ENCODE results near the gene KCNK5.

DNA sequence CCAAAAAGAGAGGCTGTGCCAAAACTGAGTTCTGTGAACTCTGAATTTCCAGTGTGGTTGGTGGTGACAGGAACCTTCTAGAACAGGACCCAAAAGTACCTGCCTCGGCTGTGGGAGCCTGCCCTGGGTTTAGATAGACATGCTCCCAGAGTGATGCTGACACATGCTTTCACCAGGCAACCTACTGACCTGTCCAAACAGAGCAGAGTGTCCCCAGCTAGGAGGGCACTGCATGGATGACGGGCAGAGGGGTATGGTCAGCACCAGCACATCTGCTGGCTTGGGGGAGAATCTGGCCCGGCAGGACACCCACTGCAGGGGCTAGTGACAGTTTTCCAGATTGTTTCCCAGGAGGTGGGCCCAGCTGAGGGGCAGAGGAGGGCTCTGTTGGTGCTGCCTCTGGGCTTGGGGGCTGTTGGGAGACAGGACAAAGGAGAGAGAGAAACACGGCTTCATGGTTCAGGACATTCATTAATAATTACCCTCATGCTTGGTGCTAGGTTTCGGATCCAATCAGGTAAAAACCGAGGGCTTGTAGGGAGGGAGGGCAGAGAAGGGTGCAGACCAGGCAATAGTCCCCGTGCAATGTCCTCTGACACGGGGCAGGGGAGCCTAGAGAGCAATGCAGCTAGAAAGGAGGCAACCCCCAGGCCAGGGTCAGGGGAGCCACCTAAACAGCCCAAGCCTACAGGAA, 15.0 kb downstream of the KCNK5 start:
- no peak for TF ChIP-seq POLR2AphosphoS5 (IDR thresholded peaks at IDR 0.05)
- TF ChIP-seq, protein P1, sequence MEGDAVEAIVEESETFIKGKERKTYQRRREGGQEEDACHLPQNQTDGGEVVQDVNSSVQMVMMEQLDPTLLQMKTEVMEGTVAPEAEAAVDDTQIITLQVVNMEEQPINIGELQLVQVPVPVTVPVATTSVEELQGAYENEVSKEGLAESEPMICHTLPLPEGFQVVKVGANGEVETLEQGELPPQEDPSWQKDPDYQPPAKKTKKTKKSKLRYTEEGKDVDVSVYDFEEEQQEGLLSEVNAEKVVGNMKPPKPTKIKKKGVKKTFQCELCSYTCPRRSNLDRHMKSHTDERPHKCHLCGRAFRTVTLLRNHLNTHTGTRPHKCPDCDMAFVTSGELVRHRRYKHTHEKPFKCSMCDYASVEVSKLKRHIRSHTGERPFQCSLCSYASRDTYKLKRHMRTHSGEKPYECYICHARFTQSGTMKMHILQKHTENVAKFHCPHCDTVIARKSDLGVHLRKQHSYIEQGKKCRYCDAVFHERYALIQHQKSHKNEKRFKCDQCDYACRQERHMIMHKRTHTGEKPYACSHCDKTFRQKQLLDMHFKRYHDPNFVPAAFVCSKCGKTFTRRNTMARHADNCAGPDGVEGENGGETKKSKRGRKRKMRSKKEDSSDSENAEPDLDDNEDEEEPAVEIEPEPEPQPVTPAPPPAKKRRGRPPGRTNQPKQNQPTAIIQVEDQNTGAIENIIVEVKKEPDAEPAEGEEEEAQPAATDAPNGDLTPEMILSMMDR (IDR thresholded peaks at IDR 0.05) = no peak

Measured in upper lobe of left lung (tissue), 4 donors.